H9 (cell line): ENCODE measurements around the gene RARB. TPM values are rescaled to one million over a fixed set of nuclear protein-coding genes. Genes with fewer than 3 reads are reported as not detected.

ENCODE experiments used
- DNase-seq: peaks from one replicate; pipeline ENCODE4 v3.0.0-alpha.2; 2017
- H2AFZ ChIP-seq: one replicate; pipeline ENCODE4 v1.6.1; 2013; ENCODE audit warnings: mild to moderate bottlenecking, low read length, control low read depth, moderate library complexity
- H2AK5ac ChIP-seq: 2 replicates; pipeline ENCODE4 v1.6.1; 2013; ENCODE audit warnings: low read length, control low read depth, mixed read lengths; ENCODE audit not compliant: insufficient read length
- H2BK120ac ChIP-seq: one replicate; pipeline ENCODE4 v1.6.1; 2013; ENCODE audit warnings: low read depth, mild to moderate bottlenecking, low read length, control low read depth, inconsistent platforms; ENCODE audit not compliant: poor library complexity, severe bottlenecking
- H2BK12ac ChIP-seq: 2 replicates; pipeline ENCODE4 v1.6.1; 2013; ENCODE audit warnings: low read length, control low read depth, mixed read lengths, low read depth; ENCODE audit not compliant: insufficient read length
- H2BK15ac ChIP-seq: 2 replicates; pipeline ENCODE4 v1.6.1; 2013; ENCODE audit warnings: low read depth, low read length, control low read depth
- H2BK20ac ChIP-seq: one replicate; pipeline ENCODE4 v1.6.1; 2013; ENCODE audit warnings: low read depth, mild to moderate bottlenecking, low read length, control low read depth, inconsistent platforms; ENCODE audit not compliant: poor library complexity, severe bottlenecking
- H2BK5ac ChIP-seq: 2 replicates; pipeline ENCODE4 v1.6.1; 2013; ENCODE audit warnings: low read length, control low read depth, mixed read lengths; ENCODE audit not compliant: insufficient read length
- H3K14ac ChIP-seq: 2 replicates; pipeline ENCODE4 v1.6.1; 2013; ENCODE audit warnings: low read length, control low read depth; ENCODE audit not compliant: insufficient read depth
- H3K18ac ChIP-seq: 2 replicates; pipeline ENCODE4 v1.6.1; 2013; ENCODE audit warnings: low read depth, mild to moderate bottlenecking, mixed read lengths, low read length, control low read depth; ENCODE audit not compliant: insufficient read length
- H3K23ac ChIP-seq: 2 replicates; pipeline ENCODE4 v1.6.1; 2013; ENCODE audit warnings: low read length, control low read depth, mixed read lengths, low read depth; ENCODE audit not compliant: insufficient read length
- H3K23me2 ChIP-seq: 2 replicates; pipeline ENCODE4 v1.6.1; 2013; ENCODE audit warnings: low read depth, mild to moderate bottlenecking, mixed read lengths, low read length, control low read depth; ENCODE audit not compliant: insufficient read length, poor library complexity, severe bottlenecking
- H3K27ac ChIP-seq: 2 replicates; pipeline ENCODE4 v1.5.1; 2013; ENCODE audit warnings: low read length, control low read depth, mixed read lengths, low read depth; ENCODE audit not compliant: insufficient read length
- H3K27me3 ChIP-seq: 2 replicates; pipeline ENCODE4 v1.6.1; 2013; ENCODE audit warnings: low read length, control low read depth, inconsistent platforms; ENCODE audit not compliant: insufficient read depth
- H3K4ac ChIP-seq: 2 replicates; pipeline ENCODE4 v1.6.1; 2013; ENCODE audit warnings: low read depth, mild to moderate bottlenecking, control low read depth, inconsistent platforms, low read length, moderate library complexity
- H3K4me1 ChIP-seq: 2 replicates; pipeline ENCODE4 v1.6.1; 2013; ENCODE audit warnings: low read length, control low read depth, inconsistent platforms; ENCODE audit not compliant: insufficient read depth
- H3K4me2 ChIP-seq: 2 replicates; pipeline ENCODE4 v1.6.1; 2013; ENCODE audit warnings: low read length, control low read depth, mixed read lengths; ENCODE audit not compliant: insufficient read length, insufficient read depth
- H3K56ac ChIP-seq: 2 replicates; pipeline ENCODE4 v1.6.1; 2013; ENCODE audit warnings: low read depth, mild to moderate bottlenecking, mixed read lengths, low read length, control low read depth; ENCODE audit not compliant: insufficient read length
- H3K79me1 ChIP-seq: 2 replicates; pipeline ENCODE4 v1.6.1; 2013; ENCODE audit warnings: low read depth, mild to moderate bottlenecking, moderate library complexity, low read length, control low read depth, inconsistent platforms; ENCODE audit not compliant: insufficient read depth, poor library complexity, severe bottlenecking
- H3K79me2 ChIP-seq: 2 replicates; pipeline ENCODE4 v1.6.1; 2013; ENCODE audit warnings: low read length, control low read depth, inconsistent platforms; ENCODE audit not compliant: insufficient read depth
- H3K9ac ChIP-seq: 2 replicates; pipeline ENCODE4 v1.6.1; 2013; ENCODE audit warnings: low read length, control low read depth, mixed read lengths; ENCODE audit not compliant: insufficient read length; ENCODE audit errors: extremely low read depth
- H3K9me3 ChIP-seq: one replicate; pipeline ENCODE4 v1.6.1; 2013; ENCODE audit warnings: low read depth, low read length, inconsistent platforms; ENCODE audit not compliant: control insufficient read depth
- H3T11ph ChIP-seq: one replicate; pipeline ENCODE4 v1.6.1; 2013; ENCODE audit warnings: mild to moderate bottlenecking, low read length, control low read depth, inconsistent platforms
- H4K20me1 ChIP-seq: one replicate; pipeline ENCODE4 v1.6.1; 2013; ENCODE audit not compliant: control insufficient read depth, insufficient read length, insufficient read depth
- H4K5ac ChIP-seq: 2 replicates; pipeline ENCODE4 v1.6.1; 2013; ENCODE audit warnings: low read depth, mild to moderate bottlenecking, mixed read lengths, low read length, control low read depth; ENCODE audit not compliant: insufficient read length
- H4K8ac ChIP-seq: replicated peaks from 2 replicates; pipeline ENCODE4 v1.6.1; 2013; ENCODE audit warnings: low read length, control low read depth, mixed read lengths, low read depth; ENCODE audit not compliant: insufficient read length
- H4K91ac ChIP-seq: 2 replicates; pipeline ENCODE4 v1.6.1; 2013; ENCODE audit warnings: low read depth, mild to moderate bottlenecking, moderate library complexity, mixed read lengths, low read length, control low read depth; ENCODE audit not compliant: insufficient read length
- H3K27ac Mint-ChIP-seq, 3 experiments: 2 replicates in 2 of 3; 3 replicates in 1 of 3; pipeline ENCODE4 v1.8.0; 2020 to 2021; ENCODE audit warnings: mixed read lengths in 3 of 3, mild to moderate bottlenecking in 1 of 3, moderate library complexity in 1 of 3
- H3K27me3 Mint-ChIP-seq: 2 replicates; pipeline ENCODE4 v1.8.0; 2021; ENCODE audit warnings: low read depth, mild to moderate bottlenecking, moderate library complexity, mixed read lengths
- H3K36me3 Mint-ChIP-seq, 3 experiments: 2 replicates in 2 of 3; 3 replicates in 1 of 3; pipeline ENCODE4 v1.8.0; 2020 to 2021; ENCODE audit warnings: low read depth in 3 of 3, mixed read lengths in 3 of 3; ENCODE audit not compliant: insufficient read depth in 1 of 3
- H3K4me1 Mint-ChIP-seq, 2 experiments: 2 replicates each; pipeline ENCODE4 v1.8.0; 2020; ENCODE audit warnings: mixed read lengths in 2 of 2
- H3K4me3 Mint-ChIP-seq, 2 experiments: 2 replicates in 1 of 2; 3 replicates in 1 of 2; pipeline ENCODE4 v1.8.0; 2020 to 2021; ENCODE audit warnings: mild to moderate bottlenecking in 2 of 2, mixed read lengths in 2 of 2, moderate library complexity in 1 of 2
- H3K9me3 Mint-ChIP-seq, 2 experiments: 2 replicates in 1 of 2; 3 replicates in 1 of 2; pipeline ENCODE4 v1.8.0; 2020; ENCODE audit warnings: mild to moderate bottlenecking in 2 of 2, mixed read lengths in 2 of 2, moderate library complexity in 1 of 2
- CTCF ChIP-seq: fragments of 200-600 bp; sonication (generic); conservative IDR thresholded peaks from 3 replicates; pipeline ENCODE4 v1.8.0; 2021; ENCODE audit warnings: antibody characterized with exemption, mild to moderate bottlenecking
- WGBS: extraction: QIAGEN DNeasy Blood & Tissue Kit; methylation state at CpG from one replicate; pipeline ENCODE4 v1.1.7; 2013; ENCODE audit warnings: missing lambda C conversion rate, low lambda C conversion rate, mixed read lengths; ENCODE audit not compliant: insufficient read length; ENCODE audit errors: extremely low coverage; 5-methylcytosine and 5-hydroxymethylcytosine counted together
- total RNA-seq: library from RNA; stranded (reverse); gene quantifications from 2 replicates; pipeline ENCODE4 v1.2.1, GENCODE V29; 2021

Gene RARB
- total RNA-seq, 1 experiment from 2014 or later, result 0.22 TPM

GRCh38 chr3:25472153-25472552 is 44.1 kb downstream of the RARB start:
- Histone ChIP-seq H3K18ac (no peak overlapping the region), H2AK5ac (no peak overlapping the region), H3K27me3 (no peaks in the 10 kb centered on the region), H2BK15ac (no peak overlapping the region), H3T11ph (no peak overlapping the region), H3K56ac (no peak overlapping the region), H3K79me2 (no peaks in the 10 kb centered on the region), H3K4ac (no peak overlapping the region), H3K23me2 (no peaks in the 10 kb centered on the region), H3K4me1 (no peaks in the 10 kb centered on the region; the same call in 1 of the 2 replicates), H4K91ac (no peak overlapping the region), H3K9me3 (no peaks in the 10 kb centered on the region), H2AFZ (no peak overlapping the region), H3K27ac (no peak overlapping the region), H4K20me1 (no peaks in the 10 kb centered on the region), H3K23ac (no peak overlapping the region), H2BK120ac (no peak overlapping the region), H3K79me1 (no peaks in the 10 kb centered on the region), H4K8ac (no peak overlapping the region), H3K9ac (no peak overlapping the region), H3K14ac (no peak overlapping the region), H2BK12ac (no peak overlapping the region), H3K4me2 (no peak overlapping the region), H4K5ac (no peak overlapping the region), H2BK5ac (no peak overlapping the region), H2BK20ac (no peak overlapping the region)
- no CpG with 5 or more reads among the region's 5 CpGs for WGBS
- no peaks in the 10 kb centered on the region for H3K36me3 Mint-ChIP-seq
- H3K27ac Mint-ChIP-seq, result no peak overlapping the region
- H3K9me3 Mint-ChIP-seq, result no peaks in the 10 kb centered on the region
- TF ChIP-seq CTCF, result no peak
- H3K27me3 Mint-ChIP-seq, result no peaks in the 10 kb centered on the region
- DNase-seq, result no peak
- H3K4me1 Mint-ChIP-seq, result peaks cover 9 to 10% of the 10 kb centered on the region in 2 experiments; a peak in 3 of 4 replicates
- H3K4me3 Mint-ChIP-seq, result no peak overlapping the region
